Measurements from ENCODE around the gene MED28. TPM values are rescaled to one million over a fixed set of nuclear protein-coding genes. Genes with fewer than 3 reads are reported as not detected.

MED28 gene
- polyA plus RNA-seq, 1 donor (not counting 4 experiments of a cell fraction or from before 2014, with no cell fraction given): 22.5 TPM

GRCh38 chr4:17597517-17597916 lies 16.9 kb upstream of the MED28 start:
- TF ChIP-seq CTCF (optimal IDR thresholded peaks at IDR 0.05 in 1 of 3, IDR thresholded peaks at IDR 0.05 in 1 of 3, conservative IDR thresholded peaks at IDR 0.05 in 1 of 3; ENCODE audit: extremely low read depth in 1 of 3, insufficient read depth in 2 of 3, low read length in 3 of 3) (peak; percentile 36 to 65 (median 51)), EZH2 (IDR thresholded peaks at IDR 0.05; ENCODE audit: low read length) (no peak)
- no peak for FAIRE-seq
- H3K4me1 ChIP-seq (ENCODE audit: control insufficient read depth, extremely low read depth, insufficient read depth, low read length): no peaks in the 10 kb centered on the region
- no peak overlapping the region for H3K27ac ChIP-seq (ENCODE audit: control insufficient read depth, insufficient read depth, low read length)
- H3K36me3 ChIP-seq (ENCODE audit: control insufficient read depth in 2 of 2, extremely low read depth in 1 of 2, insufficient read depth in 2 of 2, low read length in 2 of 2): peaks cover 3 to 25% of the 10 kb centered on the region in 2 experiments
- H4K20me1 ChIP-seq (ENCODE audit: control insufficient read depth, extremely low read depth, insufficient read depth, low read length): no peaks in the 10 kb centered on the region
- H3K4me2 ChIP-seq (ENCODE audit: control insufficient read depth, extremely low read depth, insufficient read depth, low read depth, low read length): no peak overlapping the region
- H3K4me3 ChIP-seq (ENCODE audit: control insufficient read depth in 2 of 3, extremely low read depth in 1 of 3, insufficient read depth in 2 of 3, low read depth in 1 of 3, low read length in 3 of 3): no peak overlapping the region
- no peaks in the 10 kb centered on the region for H3K79me2 ChIP-seq (ENCODE audit: control insufficient read depth, insufficient read depth, low read length)
- no peak overlapping the region for H3K9ac ChIP-seq (ENCODE audit: control insufficient read depth, extremely low read depth, insufficient read depth, low read length)
- H2AFZ ChIP-seq (ENCODE audit: control insufficient read depth, low read length): no peak overlapping the region
- DNase-seq (ENCODE audit: low read depth, low spot score): no peak
- H3K9me3 ChIP-seq (ENCODE audit: control insufficient read depth, low read depth, low read length): no peaks in the 10 kb centered on the region
- no peaks in the 10 kb centered on the region for H3K9me1 ChIP-seq (ENCODE audit: control insufficient read depth, extremely low read depth, insufficient read depth, low read length)
- H3K27me3 ChIP-seq (ENCODE audit: control insufficient read depth, extremely low read depth, insufficient read depth, low read length): no peaks in the 10 kb centered on the region
- dilution Hi-C loops (cut with MboI; ENCODE audit: extremely low pct_ligation_motif_present, low sequenced_read_pairs): no loop called here

- Histone ChIP-seq H3K9me3 (ENCODE audit: control insufficient read depth, low read depth, low read length) (no peaks in the 10 kb centered on the region), H3K4me3 (ENCODE audit: control insufficient read depth in 2 of 3, extremely low read depth in 1 of 3, insufficient read depth in 2 of 3, low read depth in 1 of 3, low read length in 3 of 3) (no peak overlapping the region), H3K36me3 (ENCODE audit: control insufficient read depth in 2 of 2, extremely low read depth in 1 of 2, insufficient read depth in 2 of 2, low read length in 2 of 2) (peaks cover 4 to 21% of the 10 kb centered on the region in 2 experiments), H3K27me3 (ENCODE audit: control insufficient read depth, extremely low read depth, insufficient read depth, low read length) (no peaks in the 10 kb centered on the region), H3K4me1 (ENCODE audit: control insufficient read depth, extremely low read depth, insufficient read depth, low read length) (no peaks in the 10 kb centered on the region), H3K27ac (ENCODE audit: control insufficient read depth, insufficient read depth, low read length) (no peak overlapping the region), H4K20me1 (ENCODE audit: control insufficient read depth, extremely low read depth, insufficient read depth, low read length) (no peaks in the 10 kb centered on the region), H3K79me2 (ENCODE audit: control insufficient read depth, insufficient read depth, low read length) (no peaks in the 10 kb centered on the region), H3K9me1 (ENCODE audit: control insufficient read depth, extremely low read depth, insufficient read depth, low read length) (no peaks in the 10 kb centered on the region), H3K4me2 (ENCODE audit: control insufficient read depth, extremely low read depth, insufficient read depth, low read depth, low read length) (no peak overlapping the region), H2AFZ (ENCODE audit: control insufficient read depth, low read length) (no peak overlapping the region), H3K9ac (ENCODE audit: control insufficient read depth, extremely low read depth, insufficient read depth, low read length) (no peak overlapping the region)
- DNase-seq (ENCODE audit: low read depth, low spot score) (no peak), FAIRE-seq (no peak)
- TF ChIP-seq EZH2 (IDR thresholded peaks at IDR 0.05; ENCODE audit: low read length) (no peak), CTCF (optimal IDR thresholded peaks at IDR 0.05 in 1 of 3, IDR thresholded peaks at IDR 0.05 in 1 of 3, conservative IDR thresholded peaks at IDR 0.05 in 1 of 3; ENCODE audit: extremely low read depth in 1 of 3, insufficient read depth in 2 of 3, low read length in 3 of 3) (no peak)
- dilution Hi-C loops (cut with MboI; ENCODE audit: extremely low pct_ligation_motif_present, low sequenced_read_pairs): no loop called here
Measured at GRCh38 chr4:17599826-17600225, 14.6 kb upstream of the MED28 start.

Measured in keratinocyte (primary cell).